Measurements from ENCODE around the gene SLC25A45. TPM values are rescaled to one million over a fixed set of nuclear protein-coding genes. Genes with fewer than 3 reads are reported as not detected.
A peak's percentile ranks its signal among the peaks of the same experiment; 100 is the strongest.

SLC25A45 gene
- total and polyA plus RNA-seq, 2 donors from 2014 or later, result 4.1 to 14.7 TPM

GRCh38 chr11:65378928-65379638 is 3.4 kb downstream of the SLC25A45 start:
- Histone ChIP-seq H3K27ac (ENCODE audit: low read depth in 2 of 2, low read length in 2 of 2) (peak overlapping the region; percentile 49 to 80), H3K9ac (ENCODE audit: low read length in 3 of 3) (peak overlapping the region in 1 of 3 donors; percentile 40), H3K4me1 (ENCODE audit: control insufficient read depth in 2 of 3, insufficient read depth in 2 of 3, low read depth in 1 of 3, low read length in 3 of 3) (peaks cover 0 to 58% (median 54%) of the 10 kb centered on the region in 3 donors), H3K36me3 (ENCODE audit: control insufficient read depth in 2 of 3, insufficient read depth in 3 of 3, low read length in 3 of 3) (no peaks in the 10 kb centered on the region), H3K4me3 (ENCODE audit: low read length in 3 of 3) (peak overlapping the region in 1 of 3 donors; percentile 32), H3K27me3 (ENCODE audit: control insufficient read depth, insufficient read depth, low read length) (no peaks in the 10 kb centered on the region), H3K9me3 (ENCODE audit: control insufficient read depth in 2 of 3, insufficient read depth in 1 of 3, low read length in 3 of 3) (no peaks in the 10 kb centered on the region)
- no peak for TF ChIP-seq CTCF (IDR thresholded peaks at IDR 0.05; ENCODE audit: borderline replicate concordance, extremely low read depth, insufficient read depth)
- intact Hi-C loops (cut with DNase I), result no loop called here
- DNase-seq (no peak), FAIRE-seq (no peak)

GRCh38 chr11:65378208-65378927 is 4.1 kb downstream of the SLC25A45 start:
- Histone ChIP-seq H3K36me3 (ENCODE audit: control insufficient read depth in 2 of 3, insufficient read depth in 3 of 3, low read length in 3 of 3) (no peaks in the 10 kb centered on the region), H3K27me3 (ENCODE audit: control insufficient read depth, insufficient read depth, low read length) (no peaks in the 10 kb centered on the region), H3K9me3 (ENCODE audit: control insufficient read depth in 2 of 3, insufficient read depth in 1 of 3, low read length in 3 of 3) (no peaks in the 10 kb centered on the region), H3K4me1 (ENCODE audit: control insufficient read depth in 2 of 3, insufficient read depth in 2 of 3, low read depth in 1 of 3, low read length in 3 of 3) (peaks cover 0 to 54% (median 54%) of the 10 kb centered on the region in 3 donors), H3K4me3 (ENCODE audit: low read length in 3 of 3) (peak overlapping the region in 1 of 3 donors; percentile 32), H3K27ac (ENCODE audit: low read depth in 2 of 2, low read length in 2 of 2) (peak overlapping the region; percentile 49 to 80), H3K9ac (ENCODE audit: low read length in 3 of 3) (peak overlapping the region in 2 of 3 donors; percentile 0 to 22)
- DNase-seq, result peak in 4 of 5 donors; percentile 77 to 85 (median 83)
- intact Hi-C loops (cut with DNase I), result no loop called here
- FAIRE-seq, result no peak
- no peak for TF ChIP-seq CTCF (IDR thresholded peaks at IDR 0.05; ENCODE audit: borderline replicate concordance, extremely low read depth, insufficient read depth)

GRCh38 chr11:65377777-65378176 is 4.7 kb downstream of the SLC25A45 start:
- intact Hi-C loops (cut with DNase I), result no loop called here
- Histone ChIP-seq H3K36me3 (ENCODE audit: control insufficient read depth in 2 of 3, insufficient read depth in 3 of 3, low read length in 3 of 3) (no peaks in the 10 kb centered on the region), H3K4me1 (ENCODE audit: control insufficient read depth in 2 of 3, insufficient read depth in 2 of 3, low read depth in 1 of 3, low read length in 3 of 3) (peaks cover 0 to 49% (median 48%) of the 10 kb centered on the region in 3 donors), H3K9ac (ENCODE audit: low read length in 3 of 3) (peak overlapping the region in 2 of 3 donors; percentile 0 to 22), H3K9me3 (ENCODE audit: control insufficient read depth in 2 of 3, insufficient read depth in 1 of 3, low read length in 3 of 3) (no peaks in the 10 kb centered on the region), H3K4me3 (ENCODE audit: low read length in 3 of 3) (peak overlapping the region in 1 of 3 donors; percentile 17), H3K27ac (ENCODE audit: low read depth in 2 of 2, low read length in 2 of 2) (peak overlapping the region; percentile 47 to 80), H3K27me3 (ENCODE audit: control insufficient read depth, insufficient read depth, low read length) (no peaks in the 10 kb centered on the region)
- TF ChIP-seq CTCF (IDR thresholded peaks at IDR 0.05; ENCODE audit: borderline replicate concordance, extremely low read depth, insufficient read depth), result no peak
- no peak for DNase-seq
- no peak for FAIRE-seq

Measured in kidney (tissue), 14 donors.